Fibroblast of pulmonary artery (primary cell): Measurements from ENCODE around the gene GRK3.
"Not testable (repeated sequence)": the region's sequence is repeated elsewhere in the genome, so short reads cannot be mapped to it uniquely, and the experiment has no call there.

Source experiments
- DNase-seq: peaks from one replicate; pipeline ENCODE4 v3.0.0-alpha.2; 2010; ENCODE audit warnings: low read depth
- H3K4me3 ChIP-seq: replicated peaks from 2 replicates; pipeline ENCODE4 v1.5.1; 2011; ENCODE audit warnings: low read depth, mild to moderate bottlenecking, control low read depth, low read length, moderate library complexity
- TF ChIP-seq, protein P1 (sequence below): IDR thresholded peaks from 2 replicates; pipeline ENCODE4 v1.5.1; 2011; ENCODE audit warnings: mild to moderate bottlenecking, control low read depth, low read length, inconsistent platforms; ENCODE audit errors: missing control alignments

The GRK3 gene

DNA sequence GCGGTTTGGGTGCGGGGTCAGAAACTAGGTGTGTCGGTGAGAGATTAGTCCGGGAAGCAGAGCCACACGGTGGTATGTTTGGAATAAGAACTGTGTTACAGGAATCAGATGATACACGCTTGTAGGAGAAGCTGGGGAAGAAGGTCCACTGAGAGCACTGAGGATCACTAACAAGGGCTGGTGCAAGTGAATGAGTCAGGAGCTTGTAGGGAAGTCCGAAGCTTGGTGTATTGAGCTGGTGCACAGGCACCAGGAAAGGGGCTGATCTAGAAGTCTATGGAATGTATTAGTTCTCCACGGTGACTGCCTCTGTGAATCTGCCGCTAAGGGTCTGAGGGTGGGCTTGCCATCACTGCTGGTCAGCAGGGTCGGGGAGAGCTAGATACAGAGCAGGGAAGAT lies 18.8 kb upstream of the GRK3 start:
- TF ChIP-seq, protein P1, sequence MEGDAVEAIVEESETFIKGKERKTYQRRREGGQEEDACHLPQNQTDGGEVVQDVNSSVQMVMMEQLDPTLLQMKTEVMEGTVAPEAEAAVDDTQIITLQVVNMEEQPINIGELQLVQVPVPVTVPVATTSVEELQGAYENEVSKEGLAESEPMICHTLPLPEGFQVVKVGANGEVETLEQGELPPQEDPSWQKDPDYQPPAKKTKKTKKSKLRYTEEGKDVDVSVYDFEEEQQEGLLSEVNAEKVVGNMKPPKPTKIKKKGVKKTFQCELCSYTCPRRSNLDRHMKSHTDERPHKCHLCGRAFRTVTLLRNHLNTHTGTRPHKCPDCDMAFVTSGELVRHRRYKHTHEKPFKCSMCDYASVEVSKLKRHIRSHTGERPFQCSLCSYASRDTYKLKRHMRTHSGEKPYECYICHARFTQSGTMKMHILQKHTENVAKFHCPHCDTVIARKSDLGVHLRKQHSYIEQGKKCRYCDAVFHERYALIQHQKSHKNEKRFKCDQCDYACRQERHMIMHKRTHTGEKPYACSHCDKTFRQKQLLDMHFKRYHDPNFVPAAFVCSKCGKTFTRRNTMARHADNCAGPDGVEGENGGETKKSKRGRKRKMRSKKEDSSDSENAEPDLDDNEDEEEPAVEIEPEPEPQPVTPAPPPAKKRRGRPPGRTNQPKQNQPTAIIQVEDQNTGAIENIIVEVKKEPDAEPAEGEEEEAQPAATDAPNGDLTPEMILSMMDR: no peak

GRCh38 chr22:25546242-25546641 lies 18.2 kb upstream of the GRK3 start:
- TF ChIP-seq, protein P1: no peak
- no peak for DNase-seq
- no peak overlapping the region for H3K4me3 ChIP-seq

More for the DNA sequence above, 18.8 kb upstream of the GRK3 start:
- no peak for DNase-seq
- no peak overlapping the region for H3K4me3 ChIP-seq

GRCh38 chr22:25546751-25547150 lies 17.7 kb upstream of the GRK3 start:
- no peak overlapping the region for H3K4me3 ChIP-seq
- DNase-seq: no peak
- TF ChIP-seq, protein P1: no peak

DNA sequence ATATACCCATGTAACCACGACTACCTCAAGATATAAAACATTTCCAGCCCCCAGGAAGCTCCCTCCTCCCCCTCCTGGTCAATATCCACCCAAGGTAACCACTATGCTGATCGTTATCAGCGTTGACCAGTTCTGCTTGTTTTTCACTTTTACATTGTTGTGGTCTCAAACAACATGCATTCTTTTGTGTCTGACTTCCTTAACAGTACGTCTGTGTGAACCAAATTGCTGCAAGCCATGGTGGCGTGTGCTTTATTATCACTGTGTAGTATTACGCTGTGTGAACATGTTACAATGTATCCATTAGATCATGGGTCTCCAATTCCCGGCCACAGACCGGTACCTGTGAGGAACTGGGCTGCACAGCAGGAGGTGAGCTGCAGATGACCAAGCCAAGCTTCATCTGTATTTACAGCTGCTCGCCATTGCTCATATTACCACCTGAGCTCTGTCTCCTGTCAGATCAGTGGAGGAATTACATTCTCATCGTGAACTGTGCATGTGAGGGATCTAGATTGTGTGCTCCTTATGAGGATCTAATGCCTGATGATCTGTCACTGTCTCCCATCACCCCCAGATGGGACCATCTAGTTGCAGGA lies 15.5 kb upstream of the GRK3 start:
- DNase-seq: no peak
- TF ChIP-seq, protein P1: no peak
- no peak overlapping the region for H3K4me3 ChIP-seq

GRCh38 chr22:25551396-25551795 lies 13.1 kb upstream of the GRK3 start:
- H3K4me3 ChIP-seq: no peak overlapping the region
- DNase-seq: no peak
- TF ChIP-seq, protein P1: no peak

DNA sequence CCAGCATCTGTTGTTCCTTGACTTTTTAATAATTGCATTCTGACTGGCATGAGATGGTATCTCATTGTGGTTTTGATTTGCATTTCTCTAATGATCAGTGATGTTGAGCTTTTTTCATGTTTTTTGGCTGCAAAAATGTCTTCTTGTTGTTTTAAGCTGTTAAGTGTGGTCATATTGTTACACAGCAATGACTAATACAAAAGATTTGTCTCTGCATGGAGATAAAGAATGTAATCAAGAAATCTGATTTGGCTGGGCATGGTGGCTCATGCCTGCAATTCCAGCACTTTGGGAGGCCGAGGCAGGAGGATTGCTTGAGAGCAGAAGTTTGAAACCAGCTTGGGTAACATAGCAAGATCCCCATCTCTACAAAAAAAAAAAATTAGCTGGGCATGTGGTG lies 12.1 kb upstream of the GRK3 start:
- peak; percentile 51 for DNase-seq
- not testable (repeated sequence) for H3K4me3 ChIP-seq

DNA sequence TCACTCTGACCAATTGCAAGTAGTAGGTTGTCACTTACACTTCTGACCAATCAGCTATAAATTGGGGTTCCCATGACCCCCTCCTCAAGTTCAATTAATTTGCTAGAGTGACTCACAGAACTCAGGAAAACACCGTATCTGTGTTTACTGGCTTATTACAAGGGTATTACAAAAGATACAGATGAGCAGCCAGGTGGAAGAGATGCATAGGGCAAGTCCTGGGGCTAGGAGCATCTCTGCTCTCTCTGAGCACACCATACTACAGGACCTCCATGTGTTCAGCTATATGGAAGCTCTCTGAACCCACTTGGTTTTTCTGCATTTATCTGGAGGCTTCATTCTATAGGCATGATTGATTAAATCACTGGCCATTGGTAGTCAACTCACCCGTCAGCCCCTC lies 11.3 kb upstream of the GRK3 start:
- DNase-seq: no peak
- TF ChIP-seq, protein P1: no peak

DNA sequence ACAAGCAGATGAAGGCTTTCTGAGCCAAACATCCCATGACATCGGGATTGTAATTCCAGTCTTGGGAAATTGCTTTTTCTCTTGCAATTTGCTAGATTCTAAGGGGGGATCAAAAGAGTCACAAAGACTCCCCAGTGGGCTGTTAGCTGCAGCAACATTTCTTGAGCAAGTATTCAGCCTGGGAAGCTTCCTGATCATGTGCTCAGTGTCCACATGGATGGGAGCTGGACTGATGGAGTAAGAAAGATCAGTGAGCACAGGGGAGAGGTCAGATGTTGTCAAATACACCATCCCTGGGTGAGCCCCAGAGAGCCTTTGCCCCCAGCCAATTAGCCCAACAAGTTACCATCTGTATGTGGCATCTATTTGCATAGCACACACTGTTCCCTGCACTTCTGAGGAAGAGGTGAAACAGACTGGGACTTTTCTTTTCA lies 10.2 kb upstream of the GRK3 start:
- no peak overlapping the region for H3K4me3 ChIP-seq
- TF ChIP-seq, protein P1: no peak

More for the DNA sequence above, 11.3 kb upstream of the GRK3 start:
- H3K4me3 ChIP-seq: no peak overlapping the region

More for the DNA sequence above, 10.2 kb upstream of the GRK3 start:
- DNase-seq: no peak
